ENCODE data around the gene SLC22A23.

SLC22A23 gene

DNA sequence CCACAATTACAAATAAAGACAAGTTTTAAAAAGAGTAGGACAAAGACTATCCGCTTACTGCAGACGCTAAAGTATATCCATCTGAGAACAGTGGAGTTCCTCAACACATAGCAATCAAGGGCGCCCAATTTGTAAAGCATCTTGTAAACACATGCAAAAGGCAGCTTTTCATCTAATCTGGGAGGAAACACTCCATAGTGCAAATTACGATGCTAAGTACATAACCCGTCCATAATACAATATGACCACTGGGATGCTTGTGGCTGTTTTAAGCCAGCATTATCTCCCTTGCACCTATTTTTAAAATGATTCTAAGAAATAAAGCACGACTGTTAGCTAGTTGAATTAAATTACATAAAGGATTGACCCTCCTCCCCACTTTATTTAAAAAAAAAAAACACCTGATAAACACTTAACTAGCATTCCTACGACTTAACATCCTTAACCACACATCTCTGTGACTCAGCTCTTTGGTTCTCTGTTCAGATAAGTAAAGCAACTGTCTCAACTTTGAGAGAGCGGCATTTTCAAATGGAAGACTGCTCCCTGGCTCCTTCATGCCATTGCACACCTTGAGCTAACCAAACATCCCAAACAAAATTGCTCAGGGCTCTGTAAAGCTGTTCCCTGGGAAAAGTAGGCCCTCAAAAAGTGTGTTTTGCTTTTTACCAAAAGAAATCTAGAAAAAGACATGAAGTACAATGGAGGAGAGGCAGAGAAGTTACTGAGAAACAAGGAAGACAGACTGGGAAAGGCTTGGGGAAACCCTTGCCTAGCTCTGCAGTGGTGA, 14.2 kb downstream of the SLC22A23 start:
- no peak for DNase-seq

GRCh38 chr6:3440911-3441310, 15.9 kb downstream of the SLC22A23 start:
- no peak for DNase-seq

- DNase-seq = no peak
Measured at GRCh38 chr6:3439961-3440360, 16.9 kb downstream of the SLC22A23 start.

DNA sequence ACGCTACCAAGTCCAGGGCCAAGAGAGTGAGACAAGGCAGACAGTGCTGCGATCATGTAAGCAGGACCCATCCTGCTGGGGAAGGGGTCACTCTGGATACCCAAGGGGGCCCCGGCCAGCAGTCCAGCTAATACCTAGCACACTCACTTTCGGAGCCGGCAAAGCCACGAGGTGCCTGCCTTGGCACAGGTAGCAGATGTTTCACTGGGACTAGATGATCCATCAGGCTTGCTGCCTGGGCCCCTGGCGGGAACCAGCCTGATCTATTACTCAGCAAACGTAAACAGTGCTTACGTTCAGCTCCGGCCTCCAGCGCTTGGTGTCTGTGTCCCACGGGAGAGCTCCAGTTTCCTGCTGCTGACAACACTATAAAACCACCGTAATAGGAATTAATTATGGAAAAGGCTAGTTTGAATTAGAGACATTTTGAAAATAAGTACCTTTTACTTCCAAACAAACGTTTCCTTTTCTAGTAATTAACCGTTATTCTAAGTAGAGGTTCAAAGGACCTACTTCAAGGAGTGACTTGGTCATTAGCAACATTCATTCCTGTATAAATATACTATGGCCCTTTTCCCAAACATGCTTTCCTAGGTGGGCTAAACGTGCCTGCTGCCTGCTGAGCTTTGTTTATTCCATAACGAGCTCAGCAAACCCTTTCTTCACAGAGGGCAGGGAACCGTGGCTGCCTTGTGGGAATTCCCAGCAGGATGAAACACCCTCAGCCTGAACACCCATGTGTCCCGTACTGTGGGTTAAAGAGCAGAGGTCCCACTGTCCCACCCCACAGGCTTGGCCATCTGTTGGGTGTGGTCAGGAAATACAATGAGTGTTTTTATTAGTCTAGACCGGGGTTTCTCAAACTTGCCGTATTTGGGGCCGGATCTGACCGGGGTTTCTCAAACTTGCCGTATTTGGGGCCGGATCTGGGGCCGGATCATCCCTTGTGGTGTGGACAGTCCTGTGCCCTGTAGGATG, 18.4 kb downstream of the SLC22A23 start:
- no peak for DNase-seq

DNA sequence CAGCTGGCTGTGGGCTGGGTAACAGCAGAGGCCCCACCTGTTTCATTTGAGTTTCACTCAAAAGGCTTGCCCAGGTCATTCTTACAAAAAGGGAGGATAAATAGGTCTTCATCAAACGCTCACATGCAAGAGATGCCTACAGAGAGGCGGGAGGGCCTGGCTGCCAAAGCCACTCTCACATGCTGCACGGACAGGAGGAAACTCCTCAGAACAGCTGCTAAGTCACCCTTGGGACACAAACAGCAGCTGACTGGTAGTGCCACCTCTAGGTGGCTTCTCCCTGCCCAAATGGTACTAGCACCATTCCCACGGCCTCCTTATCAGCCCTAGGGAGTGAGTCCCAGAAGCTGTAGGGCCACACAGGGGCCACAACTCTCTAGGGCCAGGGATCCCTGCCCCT, 23.8 kb downstream of the SLC22A23 start:
- DNase-seq = no peak

GRCh38 chr6:3432416-3432815, 24.4 kb downstream of the SLC22A23 start:
- DNase-seq = no peak

- DNase-seq = no peak
Measured at GRCh38 chr6:3431994-3432393, 24.9 kb downstream of the SLC22A23 start.

DNA sequence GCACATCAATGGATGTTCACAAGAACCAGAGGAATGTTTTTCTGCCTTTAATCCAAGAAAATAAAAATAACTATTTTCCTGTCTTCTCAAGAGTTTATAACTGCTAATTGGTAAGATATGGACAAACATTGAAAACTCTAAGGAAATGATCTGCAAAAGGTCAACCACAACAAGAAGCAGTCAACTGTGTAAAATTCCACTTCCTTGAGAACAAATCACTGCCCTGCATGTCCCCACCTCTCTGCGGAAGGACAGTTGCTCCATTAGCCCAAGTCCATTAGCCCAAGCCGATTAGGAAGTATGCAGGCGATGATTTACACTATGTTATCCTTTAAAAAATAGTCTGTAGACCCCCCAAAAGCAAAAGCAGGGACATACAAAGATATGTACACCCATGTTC, 27.6 kb downstream of the SLC22A23 start:
- DNase-seq = no peak

GRCh38 chr6:3428700-3429099, 28.1 kb downstream of the SLC22A23 start:
- no peak for DNase-seq

- no peak for DNase-seq
Measured at GRCh38 chr6:3428247-3428646, 28.6 kb downstream of the SLC22A23 start.

DNA sequence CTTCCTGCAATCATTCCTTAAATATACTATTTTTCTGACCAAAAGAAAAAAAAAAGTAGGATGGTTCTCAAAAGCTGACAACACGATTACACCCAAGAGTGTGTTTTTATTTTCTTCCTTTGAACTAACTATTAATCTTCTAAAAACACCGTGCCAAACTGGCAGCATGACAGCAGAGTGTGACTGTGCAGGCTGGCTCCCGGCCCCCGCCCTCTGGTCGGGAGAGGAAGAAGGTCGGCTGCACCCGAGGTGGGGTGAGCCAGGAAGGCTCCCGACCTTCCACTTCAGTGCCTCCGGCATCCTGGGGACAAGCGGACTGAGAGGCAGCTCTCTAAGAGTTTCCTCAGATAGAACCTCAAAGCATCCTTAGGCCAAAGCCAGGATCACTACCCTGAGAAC, 29.2 kb downstream of the SLC22A23 start:
- DNase-seq = no peak

GRCh38 chr6:3426927-3427686, 29.7 kb downstream of the SLC22A23 start:
- DNase-seq = peak; percentile 50

DNA sequence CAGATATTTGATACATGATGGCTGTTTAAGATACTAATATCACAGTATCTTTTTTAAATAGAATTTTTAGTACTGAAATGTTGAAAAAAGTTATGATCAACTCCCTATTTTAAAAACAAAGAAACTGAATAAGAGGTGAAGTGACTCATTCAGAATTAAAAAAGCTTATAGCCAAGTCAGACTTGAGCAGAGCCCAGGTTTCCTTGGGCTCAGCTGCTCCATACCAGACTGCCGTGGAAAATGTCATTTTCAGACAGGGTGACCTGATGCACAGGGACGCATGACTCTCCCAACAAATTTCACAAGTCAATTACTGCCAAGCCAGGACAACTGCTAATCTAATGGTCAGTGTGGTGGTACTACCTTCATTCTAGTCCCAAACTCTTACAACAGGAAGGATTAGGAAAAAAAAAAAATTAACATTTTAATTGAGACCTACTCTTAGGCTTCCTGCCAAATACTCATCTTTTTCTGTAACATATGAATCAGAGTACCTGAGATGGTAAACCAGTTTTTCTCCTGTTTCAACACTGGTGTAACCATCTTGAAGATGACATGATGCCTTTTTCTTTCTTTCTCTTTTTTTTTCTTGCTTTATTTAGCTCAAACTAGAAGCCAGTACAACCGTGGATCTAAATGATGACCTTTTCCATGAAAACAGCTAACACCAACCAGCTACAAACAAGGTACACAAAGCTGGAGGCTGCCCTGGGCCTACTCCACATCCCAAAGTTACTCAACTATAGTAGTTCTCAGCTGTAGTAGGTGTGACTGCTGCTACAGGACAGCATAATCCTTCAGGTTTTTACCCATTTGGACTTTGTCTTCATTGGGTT, 30.5 kb downstream of the SLC22A23 start:
- DNase-seq = no peak

DNA sequence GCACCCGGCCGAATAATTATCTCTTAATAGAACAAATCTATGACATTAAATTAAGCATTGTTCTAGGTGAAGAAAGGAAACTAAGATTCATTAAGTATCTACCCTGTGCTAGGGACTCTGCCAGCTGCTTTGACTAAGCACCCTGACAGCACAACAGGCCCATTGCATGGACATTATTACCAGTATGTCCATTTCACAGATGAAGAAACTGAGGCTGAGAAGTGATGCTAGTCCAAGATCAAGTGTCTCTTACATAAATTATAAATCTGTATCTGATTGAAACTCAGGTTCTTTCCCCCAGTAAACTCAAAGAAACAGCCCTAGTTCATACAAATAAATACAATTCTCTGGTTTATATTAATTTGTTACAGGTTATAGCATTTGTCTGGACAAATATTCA, 31.3 kb downstream of the SLC22A23 start:
- no peak for DNase-seq

GRCh38 chr6:3424185-3424927, 32.5 kb downstream of the SLC22A23 start:
- DNase-seq = no peak

GRCh38 chr6:3423439-3424184, 33.2 kb downstream of the SLC22A23 start:
- no peak for DNase-seq

- DNase-seq = peak; percentile 61
Measured at GRCh38 chr6:3422435-3423070, 34.3 kb downstream of the SLC22A23 start.

DNA sequence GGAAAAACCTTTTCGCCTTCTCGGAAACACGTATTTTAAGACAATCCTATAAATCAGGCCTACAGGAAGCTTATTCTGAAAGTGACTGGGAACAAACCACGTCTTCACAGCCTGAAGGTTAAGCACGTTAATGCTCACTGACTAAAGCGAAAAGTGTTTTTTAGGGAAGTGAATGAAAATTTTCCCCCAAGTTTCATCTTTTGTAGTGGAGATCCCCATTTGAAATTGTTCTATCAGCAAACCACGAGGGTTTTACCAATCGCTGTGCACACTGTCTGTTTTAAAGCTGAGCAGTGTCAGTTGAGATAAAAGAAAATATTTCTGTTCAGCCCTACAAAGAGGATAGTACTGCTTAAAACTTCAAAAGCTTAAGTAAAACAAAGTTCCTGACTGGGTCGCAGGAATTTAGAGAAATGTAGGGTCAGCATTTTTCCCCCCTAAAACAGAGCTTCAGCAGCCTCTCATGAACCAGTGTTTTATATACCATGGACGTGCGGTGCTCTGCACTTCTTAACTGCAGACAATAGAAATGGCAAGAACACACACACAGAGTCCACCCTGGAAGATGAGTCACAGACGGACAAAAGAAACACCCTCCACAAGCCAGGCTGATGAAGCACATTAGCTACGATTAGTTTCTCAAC, 34.9 kb downstream of the SLC22A23 start:
- DNase-seq = no peak

- DNase-seq = no peak
Measured at GRCh38 chr6:3421143-3421542, 35.7 kb downstream of the SLC22A23 start.

Measured in NCI-H2227 treated with DMSO at 0.1 percent for 48 hours (cell line).